ENCODE measurements around the gene AKR1A1. TPM values are rescaled to one million over a fixed set of nuclear protein-coding genes. Genes with fewer than 3 reads are reported as not detected.

AKR1A1 gene
- total and polyA plus RNA-seq, 2 of the 8 experiments (the other 6 are each of a cell fraction or from before 2014, with no cell fraction given) = 344 to 435 TPM

DNA sequence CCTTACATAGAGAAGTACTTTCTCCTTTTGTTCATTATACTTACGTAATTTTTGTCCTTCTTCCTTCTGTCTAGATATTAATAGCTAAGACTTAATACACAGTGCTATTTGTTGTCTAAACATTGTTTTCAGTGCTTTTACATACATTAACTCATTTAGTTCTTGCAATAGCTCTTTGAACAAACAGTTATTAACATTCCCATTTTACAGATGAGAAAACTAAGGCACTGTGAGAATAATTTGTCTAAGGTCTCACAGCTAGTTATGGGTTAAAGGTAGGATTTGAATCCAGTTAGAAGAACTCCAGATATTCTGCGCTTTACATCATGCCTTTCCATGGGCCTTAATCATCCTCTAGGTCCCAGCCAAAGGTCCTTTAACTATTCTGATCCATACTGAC is 53.6 kb downstream of the AKR1A1 start (continued):
- TF ChIP-seq GTF2F1 (IDR thresholded peaks at IDR 0.05; ENCODE audit: borderline replicate concordance, low read depth, low read length) (no peak), RFX5 (IDR thresholded peaks at IDR 0.05; ENCODE audit: borderline replicate concordance, low read depth, low read length) (no peak)
